Chondrocyte (in vitro differentiated cells): ENCODE data around the gene LY6G5B. TPM values are rescaled to one million over a fixed set of nuclear protein-coding genes. Genes with fewer than 3 reads are reported as not detected.
A peak's percentile ranks its signal among the peaks of the same experiment; 100 is the strongest.

Source experiments
- DNase-seq: peaks from one replicate; pipeline ENCODE4 v3.0.0; 2021; ENCODE audit warnings: mixed read lengths, low spot score
- H3K27ac Mint-ChIP-seq: one replicate; pipeline ENCODE4 v1.8.0; 2021; ENCODE audit warnings: mild to moderate bottlenecking, moderate library complexity, mixed read lengths; ENCODE audit not compliant: unreplicated experiment
- H3K27me3 Mint-ChIP-seq: 2 replicates; pipeline ENCODE4 v1.8.0; 2021; ENCODE audit warnings: low read depth, mixed read lengths
- H3K36me3 Mint-ChIP-seq: 2 replicates; pipeline ENCODE4 v1.8.0; 2021; ENCODE audit warnings: low read depth, mixed read lengths
- H3K4me1 Mint-ChIP-seq: 2 replicates; pipeline ENCODE4 v1.8.0; 2021; ENCODE audit warnings: low read depth, mild to moderate bottlenecking, mixed read lengths
- H3K4me3 Mint-ChIP-seq: one replicate; pipeline ENCODE4 v1.8.0; 2021; ENCODE audit warnings: mild to moderate bottlenecking, moderate library complexity, mixed read lengths; ENCODE audit not compliant: unreplicated experiment
- H3K9me3 Mint-ChIP-seq: 2 replicates; pipeline ENCODE4 v1.8.0; 2021; ENCODE audit warnings: low read depth, mixed read lengths
- CTCF ChIP-seq: fragments of 200-600 bp; sonication (generic); IDR thresholded peaks from 2 replicates; pipeline ENCODE4 v1.5.0; 2021; ENCODE audit warnings: antibody characterized with exemption, mild to moderate bottlenecking, moderate library complexity
- total RNA-seq: library from RNA; stranded (reverse); gene quantifications from 3 replicates; pipeline ENCODE4 v1.2.1, GENCODE V29; 2021

Gene LY6G5B
- total RNA-seq, 1 donor from 2014 or later = 10.2 TPM

DNA sequence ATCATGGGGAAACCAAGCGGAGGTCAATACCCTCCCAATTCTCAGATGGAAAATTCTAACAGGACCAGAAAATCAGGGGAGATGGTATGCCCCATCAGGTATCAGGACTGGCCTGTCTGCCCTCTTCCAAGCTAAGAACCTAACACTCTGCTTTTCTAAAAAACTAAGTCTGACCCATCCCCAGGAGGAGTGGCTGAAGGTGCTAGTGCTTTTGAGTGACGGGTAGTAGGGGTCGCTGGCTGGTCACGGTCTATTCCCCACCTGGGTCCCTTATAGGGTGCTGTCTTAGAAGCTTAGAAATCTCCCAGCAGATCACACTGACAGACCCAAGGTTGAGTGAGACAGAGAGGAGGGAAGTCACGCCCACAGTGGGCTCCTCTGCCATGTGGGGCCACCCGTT, 23.8 kb downstream of the LY6G5B start:
- H3K36me3 Mint-ChIP-seq = peaks cover 25% of the 10 kb centered on the region
- no peak for TF ChIP-seq CTCF
- no peak overlapping the region for H3K4me3 Mint-ChIP-seq
- H3K27ac Mint-ChIP-seq = no peak overlapping the region
- H3K27me3 Mint-ChIP-seq = no peaks in the 10 kb centered on the region
- H3K4me1 Mint-ChIP-seq = no peaks in the 10 kb centered on the region
- no peak for DNase-seq
- H3K9me3 Mint-ChIP-seq = no peaks in the 10 kb centered on the region

DNA sequence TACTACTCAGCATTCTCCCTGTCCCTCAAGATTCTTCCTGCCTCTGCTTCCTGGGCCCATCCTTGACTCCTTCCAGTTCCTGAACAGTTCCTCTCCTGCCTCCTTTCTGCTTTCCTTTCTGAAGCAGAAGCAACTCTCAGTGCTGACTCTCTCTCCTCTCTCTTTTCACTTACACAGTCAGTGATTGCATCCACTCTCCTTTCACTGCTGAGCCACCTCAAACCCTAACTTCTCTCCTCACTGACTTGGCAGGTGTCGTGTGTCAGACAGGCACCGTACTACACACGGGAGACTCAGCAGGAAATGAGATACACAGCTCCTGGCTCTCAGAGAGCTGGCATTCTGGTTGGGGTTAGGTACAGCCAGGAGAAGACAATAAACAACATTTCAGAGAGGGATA, 27.8 kb downstream of the LY6G5B start:
- Mint-ChIP-seq H3K4me1 (peaks cover 18% of the 10 kb centered on the region), H3K36me3 (peaks cover 15% of the 10 kb centered on the region), H3K4me3 (no peak overlapping the region), H3K27ac (peak overlapping the region; percentile 4), H3K27me3 (no peaks in the 10 kb centered on the region), H3K9me3 (no peaks in the 10 kb centered on the region)
- no peak for TF ChIP-seq CTCF
- no peak for DNase-seq

DNA sequence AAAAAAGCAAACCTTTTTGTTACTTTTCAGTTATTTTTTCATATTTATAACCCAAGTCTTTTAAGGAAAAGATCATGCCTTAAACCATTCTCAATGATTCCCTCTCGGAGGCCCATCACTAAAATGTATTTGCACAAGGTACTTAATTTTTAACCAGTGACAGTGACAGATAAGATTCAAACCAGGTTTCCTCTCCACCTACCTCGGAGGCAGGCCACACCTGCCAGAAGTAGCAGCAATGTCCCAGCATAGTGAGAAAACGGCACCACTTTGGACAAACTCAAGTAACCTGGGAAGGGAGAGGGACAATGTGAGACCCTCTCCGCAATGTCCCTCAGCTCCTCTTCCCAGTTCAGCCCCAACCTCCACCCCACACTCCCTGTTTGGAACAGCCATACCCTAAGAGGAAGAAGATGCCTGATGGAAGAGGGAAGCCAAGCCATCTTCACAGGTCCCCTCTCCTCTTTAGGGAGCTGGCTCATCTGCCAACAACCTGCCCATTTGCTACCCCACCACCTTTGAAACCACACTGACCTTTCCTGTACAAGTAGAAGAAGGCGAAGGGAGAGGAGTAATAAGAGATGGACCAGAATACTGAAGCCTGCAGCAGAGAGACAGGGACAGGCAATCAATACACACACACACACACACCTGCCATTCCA, 31.1 kb downstream of the LY6G5B start:
- Mint-ChIP-seq H3K4me1 (peaks cover 26% of the 10 kb centered on the region), H3K27ac (peak overlapping the region; percentile 70), H3K4me3 (peak overlapping the region; percentile 3), H3K36me3 (peaks cover 5% of the 10 kb centered on the region), H3K9me3 (no peaks in the 10 kb centered on the region), H3K27me3 (no peaks in the 10 kb centered on the region)
- DNase-seq = no peak
- TF ChIP-seq CTCF = no peak

- peak overlapping the region; percentile 99 for H3K4me3 Mint-ChIP-seq
- peaks cover 2% of the 10 kb centered on the region for H3K36me3 Mint-ChIP-seq
- H3K9me3 Mint-ChIP-seq = no peaks in the 10 kb centered on the region
- H3K27me3 Mint-ChIP-seq = no peaks in the 10 kb centered on the region
- H3K4me1 Mint-ChIP-seq = peaks cover 26% of the 10 kb centered on the region
- DNase-seq = no peak
- H3K27ac Mint-ChIP-seq = peak overlapping the region; percentile 98
- no peak for TF ChIP-seq CTCF
These were observed 32.1 kb downstream of the LY6G5B start for GRCh38 chr6:31701666-31702404.

GRCh38 chr6:31702405-31702818, 32.6 kb downstream of the LY6G5B start:
- H3K9me3 Mint-ChIP-seq = no peaks in the 10 kb centered on the region
- peak overlapping the region; percentile 99 for H3K4me3 Mint-ChIP-seq
- no peaks in the 10 kb centered on the region for H3K27me3 Mint-ChIP-seq
- DNase-seq = no peak
- peaks cover 26% of the 10 kb centered on the region for H3K4me1 Mint-ChIP-seq
- H3K36me3 Mint-ChIP-seq = peaks cover 2% of the 10 kb centered on the region
- H3K27ac Mint-ChIP-seq = peak overlapping the region; percentile 98
- TF ChIP-seq CTCF = no peak
